Ishikawa (cell line): ENCODE data around the gene COL8A2.

Experiments used
- RAD21 ChIP-seq: IDR thresholded peaks from 2 replicates; pipeline ENCODE4 v1.6.1; 2012; ENCODE audit warnings: low read depth
- TF ChIP-seq, protein P1 (sequence below): IDR thresholded peaks from 2 replicates; pipeline ENCODE4 v1.6.1; 2012

DNA sequence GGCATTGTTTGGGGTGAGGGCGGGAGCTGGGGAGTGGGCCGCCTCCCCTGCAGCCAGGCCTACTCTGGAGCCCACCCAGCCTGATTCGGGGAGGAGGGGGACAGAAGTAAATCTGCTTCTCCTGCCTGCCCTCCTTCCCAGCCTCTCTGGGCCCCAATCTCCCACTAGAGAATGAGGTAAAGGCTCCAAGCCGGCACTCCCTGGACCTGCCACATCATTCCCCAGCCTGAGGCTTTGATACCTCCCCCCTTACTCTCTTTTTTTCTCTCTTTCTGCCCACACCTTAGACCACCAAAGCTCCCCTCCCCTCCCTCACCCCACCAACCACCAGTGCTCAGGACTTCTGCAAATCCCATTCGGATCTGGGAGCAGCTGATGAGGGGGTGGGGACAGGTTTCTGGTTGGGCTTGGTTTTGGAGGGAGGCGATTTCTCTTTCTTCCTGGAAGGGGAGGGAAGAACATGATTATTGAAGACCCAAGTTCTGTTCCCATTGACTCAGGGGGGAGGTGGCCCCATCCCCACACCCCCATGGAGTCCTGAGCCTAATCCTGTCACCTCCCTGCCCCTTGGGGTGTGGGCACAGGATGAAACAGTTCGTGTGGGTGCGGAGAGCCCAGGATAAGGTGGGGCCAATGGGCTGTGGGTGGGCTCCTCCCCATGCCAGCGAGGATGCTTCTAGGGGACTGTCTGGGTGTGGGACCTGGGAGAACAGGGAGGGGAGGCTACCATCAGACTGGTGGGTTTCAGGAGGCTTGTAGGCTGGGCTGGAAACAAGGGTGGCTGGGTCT lies 32.3 kb upstream of the COL8A2 start:
- TF ChIP-seq, protein P1, sequence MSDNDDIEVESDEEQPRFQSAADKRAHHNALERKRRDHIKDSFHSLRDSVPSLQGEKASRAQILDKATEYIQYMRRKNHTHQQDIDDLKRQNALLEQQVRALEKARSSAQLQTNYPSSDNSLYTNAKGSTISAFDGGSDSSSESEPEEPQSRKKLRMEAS, result no peak
- no peak for TF ChIP-seq RAD21
